HepG2 (cell line): Measurements from ENCODE around the gene PLXNB2. TPM values are rescaled to one million over a fixed set of nuclear protein-coding genes. Genes with fewer than 3 reads are reported as not detected.

Experiments used
- AHR ChIP-seq: IDR thresholded peaks from 2 replicates; pipeline ENCODE4 v1.6.1; 2018; ENCODE audit warnings: missing genetic modification reagents, missing compliant biosample characterization
- AKAP8 ChIP-seq: sonication (generic); formaldehyde crosslinking; IDR thresholded peaks from 2 replicates; pipeline ENCODE4 v1.5.1; 2020; ENCODE audit warnings: mild to moderate bottlenecking, missing genetic modification reagents
- CHD2 ChIP-seq: IDR thresholded peaks from 2 replicates; pipeline ENCODE4 v1.6.1; 2011; ENCODE audit warnings: low read depth, low read length, improper control_type of control experiment
- FOXA3 ChIP-seq: IDR thresholded peaks from 2 replicates; pipeline ENCODE4 v1.6.1; 2016; ENCODE audit warnings: missing genetic modification reagents, missing compliant biosample characterization
- HIVEP1 ChIP-seq: sonication (generic); formaldehyde crosslinking; IDR thresholded peaks from 2 replicates; pipeline ENCODE4 v1.4.0; 2020; ENCODE audit warnings: mild to moderate bottlenecking, missing genetic modification reagents
- HNRNPK ChIP-seq: fragments of 200-400 bp; formaldehyde crosslinking; IDR thresholded peaks from 2 replicates; pipeline ENCODE4 v1.6.1; 2018; ENCODE audit warnings: low read length, low read depth, moderate library complexity, mild to moderate bottlenecking; ENCODE audit not compliant: poor library complexity, severe bottlenecking
- MLLT10 ChIP-seq: sonication (generic); formaldehyde crosslinking; IDR thresholded peaks from 2 replicates; pipeline ENCODE4 v1.4.0; 2020; ENCODE audit warnings: missing genetic modification reagents
- NCOA1 ChIP-seq: sonication (generic); formaldehyde crosslinking; IDR thresholded peaks from 2 replicates; pipeline ENCODE4 v1.9.0; 2021; ENCODE audit warnings: missing genetic modification reagents
- NFYC ChIP-seq: IDR thresholded peaks from 2 replicates; pipeline ENCODE4 v1.6.1; 2016; ENCODE audit warnings: missing genetic modification reagents, missing compliant biosample characterization
- RFX3 ChIP-seq: IDR thresholded peaks from 2 replicates; pipeline ENCODE4 v1.6.1; 2016; ENCODE audit warnings: missing biosample characterization, missing genetic modification reagents
- SKIL ChIP-seq: sonication (generic); formaldehyde crosslinking; IDR thresholded peaks from 2 replicates; pipeline ENCODE4 v1.8.0; 2022; ENCODE audit warnings: missing genetic modification reagents, mild to moderate bottlenecking, moderate library complexity, borderline replicate concordance
- SMARCC2 ChIP-seq: fragments of 450-650 bp; IDR thresholded peaks from 2 replicates; pipeline ENCODE4 v1.6.1; 2017; ENCODE audit warnings: antibody characterized with exemption, mild to moderate bottlenecking
- SNAPC2 ChIP-seq: sonication (generic); formaldehyde crosslinking; IDR thresholded peaks from 2 replicates; pipeline ENCODE4 v1.8.1; 2022; ENCODE audit warnings: mild to moderate bottlenecking, missing genetic modification reagents
- SRSF4 ChIP-seq: fragments of 200-400 bp; formaldehyde crosslinking; IDR thresholded peaks from one replicate; pipeline ENCODE4 v1.6.1; 2018; ENCODE audit warnings: mild to moderate bottlenecking, low read depth, low read length, moderate library complexity; ENCODE audit not compliant: poor library complexity, severe bottlenecking
- TARDBP ChIP-seq: sonication (generic); formaldehyde crosslinking; IDR thresholded peaks from 2 replicates; pipeline ENCODE4 v1.8.0; 2022; ENCODE audit warnings: mild to moderate bottlenecking, missing genetic modification reagents
- ZBTB8A ChIP-seq: sonication (generic); formaldehyde crosslinking; IDR thresholded peaks from 2 replicates; pipeline ENCODE4 v1.4.0; 2020; ENCODE audit warnings: mild to moderate bottlenecking, low read depth, missing genetic modification reagents, borderline replicate concordance
- ZFX ChIP-seq: sonication (generic); formaldehyde crosslinking; IDR thresholded peaks from 2 replicates; pipeline ENCODE4 v1.4.0; 2020; ENCODE audit warnings: mild to moderate bottlenecking, low read depth, missing genetic modification reagents, moderate library complexity
- ZNF143 ChIP-seq: sonication (generic); formaldehyde crosslinking; IDR thresholded peaks from 2 replicates; pipeline ENCODE4 v1.4.0; 2020; ENCODE audit warnings: missing genetic modification reagents
- ZNF205 ChIP-seq: IDR thresholded peaks from 2 replicates; pipeline ENCODE4 v1.6.1; 2018; ENCODE audit warnings: missing biosample characterization, missing genetic modification reagents
- ZNF282 ChIP-seq: fragments of 450-650 bp; IDR thresholded peaks from 2 replicates; pipeline ENCODE4 v1.6.1; 2018; ENCODE audit not compliant: partially characterized antibody
- ZNF326 ChIP-seq: sonication (generic); formaldehyde crosslinking; IDR thresholded peaks from 2 replicates; pipeline ENCODE4 v1.4.0; 2020; ENCODE audit warnings: missing genetic modification reagents, borderline replicate concordance
- ZNF441 ChIP-seq: sonication (generic); formaldehyde crosslinking; IDR thresholded peaks from 2 replicates; pipeline ENCODE4 v1.7.0; 2021; ENCODE audit warnings: missing genetic modification reagents, borderline replicate concordance
- ZNF564 ChIP-seq: sonication (generic); formaldehyde crosslinking; IDR thresholded peaks from 2 replicates; pipeline ENCODE4 v1.8.1; 2023; ENCODE audit warnings: mild to moderate bottlenecking, missing genetic modification reagents
- ZNF589 ChIP-seq: sonication (generic); formaldehyde crosslinking; conservative IDR thresholded peaks from 2 replicates; pipeline ENCODE4 v1.8.0; 2022; ENCODE audit warnings: mild to moderate bottlenecking, moderate library complexity, missing genetic modification reagents
- ZNF749 ChIP-seq: sonication (generic); formaldehyde crosslinking; IDR thresholded peaks from 2 replicates; pipeline ENCODE4 v1.8.0; 2022; ENCODE audit warnings: mild to moderate bottlenecking, missing genetic modification reagents, moderate library complexity, borderline replicate concordance
- ZNF766 ChIP-seq: sonication (generic); formaldehyde crosslinking; IDR thresholded peaks from 2 replicates; pipeline ENCODE4 v1.5.0; 2020; ENCODE audit warnings: missing genetic modification reagents, borderline replicate concordance
- ZSCAN9 ChIP-seq: IDR thresholded peaks from 2 replicates; pipeline ENCODE4 v1.6.1; 2016; ENCODE audit warnings: borderline replicate concordance
- polyA plus RNA-seq, 8 experiments: library from polyadenylated mRNA; depleted of rRNA in 3 of 8; stranded (reverse) in 7 of 8; unstranded in 1 of 8; fragments of >200 nt; fragmentation: Illumina TruSeq in 4 of 8; extraction: Trizol in 4 of 8; gene quantifications; 2 replicates each; pipeline versions ENCODE4 v1.2.1 to v1.2.3, GENCODE V29; 2011 to 2016; ENCODE audit warnings: low read depth in 4 of 8, missing spikeins in 1 of 8, mixed read lengths in 1 of 8; ENCODE audit not compliant: insufficient read depth in 1 of 8
- total RNA-seq, 5 experiments: library from RNA; depleted of rRNA; stranded (reverse); fragments of >200 nt; fragmentation: Illumina TruSeq; extraction: Trizol; gene quantifications; 2 replicates each; pipeline ENCODE4 v1.2.3, GENCODE V29; 2016; ENCODE audit warnings: low read depth in 1 of 5
- TF ChIP-seq, protein P1 (sequence below): sonication (generic); formaldehyde crosslinking; IDR thresholded peaks from 2 replicates; pipeline ENCODE4 v1.5.0; 2020; ENCODE audit warnings: mild to moderate bottlenecking, missing genetic modification reagents

The PLXNB2 gene
- total and polyA plus RNA-seq, 2 of the 13 experiments (the other 11 are each of a cell fraction or from before 2014, with no cell fraction given): 32.6 to 68.9 TPM

DNA sequence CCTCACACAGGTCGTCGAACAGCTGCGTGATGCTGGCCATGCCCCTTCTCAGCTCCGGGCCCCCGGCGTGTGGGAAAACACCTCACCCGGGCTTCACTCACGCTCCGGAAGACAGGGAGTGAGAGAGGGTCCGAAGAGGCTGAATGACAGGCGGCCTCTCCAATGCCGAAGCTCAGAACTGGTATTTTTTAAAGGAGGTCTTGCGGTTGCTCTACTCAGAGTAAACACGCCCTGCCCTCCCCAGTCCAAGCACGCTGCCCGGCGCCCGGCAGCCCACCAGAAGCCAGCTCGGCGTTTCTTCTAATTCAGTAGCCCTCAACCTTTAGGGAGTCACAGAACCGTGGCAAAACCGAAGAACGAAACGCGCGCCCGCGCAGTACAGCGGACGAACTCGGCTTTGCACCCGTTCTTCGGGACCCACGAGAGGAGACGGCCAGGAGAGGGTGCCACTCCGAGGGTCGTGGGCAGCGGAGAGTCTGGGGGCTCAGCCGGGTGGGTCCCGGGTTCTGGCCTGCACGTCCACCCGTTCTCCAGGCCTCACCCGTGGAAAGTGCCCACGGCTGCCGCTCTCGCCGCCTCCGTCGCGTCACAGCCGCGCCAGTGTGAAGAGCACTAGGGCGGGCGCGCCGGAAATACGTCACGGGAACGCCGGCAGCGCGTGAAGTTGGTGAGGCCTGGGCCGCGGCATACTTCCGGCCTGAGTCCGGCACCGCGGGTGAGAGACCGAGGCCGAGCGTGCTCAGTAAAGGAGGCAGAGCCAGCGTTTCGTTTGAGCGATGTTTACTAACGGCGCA is 62.8 kb downstream of the PLXNB2 start, which contains the start of gene TUBGCP6 (continued):
- 0 out of 2 replicates have a peak, but pooled peaks have one; percentile 72 for TF ChIP-seq AKAP8 (CRISPR knock-in tag)
- peak; percentile 90 for TF ChIP-seq HIVEP1 (CRISPR knock-in tag)
- TF ChIP-seq RFX3 (CRISPR knock-in tag): no peak
- 0 out of 2 replicates have a peak, but pooled peaks have one; percentile 67 for TF ChIP-seq ZNF749 (CRISPR knock-in tag)
- no peak for TF ChIP-seq SKIL (CRISPR knock-in tag)
- peak; percentile 67 for TF ChIP-seq NFYC
- 0 out of 2 replicates have a peak, but pooled peaks have one; percentile 27 for TF ChIP-seq SNAPC2 (CRISPR knock-in tag)
- no peak for TF ChIP-seq ZNF326 (CRISPR knock-in tag)
- TF ChIP-seq ZNF205: 0 out of 2 replicates have a peak, but pooled peaks have one; percentile 29
- TF ChIP-seq ZBTB8A (CRISPR knock-in tag): no peak
- TF ChIP-seq TARDBP (CRISPR knock-in tag): peak; percentile 85
- TF ChIP-seq ZFX (CRISPR knock-in tag): peak; percentile 98
- no peak for TF ChIP-seq MLLT10
- TF ChIP-seq NCOA1 (CRISPR knock-in tag): no peak; the same call in 1 of the 2 replicates
- TF ChIP-seq AHR (CRISPR knock-in tag): no peak
- no peak for TF ChIP-seq SMARCC2
- peak; percentile 53 for TF ChIP-seq FOXA3
- no peak for TF ChIP-seq HNRNPK
- TF ChIP-seq SRSF4: no peak
- TF ChIP-seq ZNF441 (CRISPR knock-in tag): peak; percentile 84; the same call in 1 of the 2 replicates
- 0 out of 2 replicates have a peak, but pooled peaks have one; percentile 40 for TF ChIP-seq ZSCAN9 (CRISPR knock-in tag)
- TF ChIP-seq ZNF282: no peak
- peak; percentile 57 for TF ChIP-seq ZNF143
- TF ChIP-seq ZNF589 (CRISPR knock-in tag): peak; percentile 50; the same call in 1 of the 2 replicates
- TF ChIP-seq ZNF564 (CRISPR knock-in tag): no peak
- TF ChIP-seq, protein P1, sequence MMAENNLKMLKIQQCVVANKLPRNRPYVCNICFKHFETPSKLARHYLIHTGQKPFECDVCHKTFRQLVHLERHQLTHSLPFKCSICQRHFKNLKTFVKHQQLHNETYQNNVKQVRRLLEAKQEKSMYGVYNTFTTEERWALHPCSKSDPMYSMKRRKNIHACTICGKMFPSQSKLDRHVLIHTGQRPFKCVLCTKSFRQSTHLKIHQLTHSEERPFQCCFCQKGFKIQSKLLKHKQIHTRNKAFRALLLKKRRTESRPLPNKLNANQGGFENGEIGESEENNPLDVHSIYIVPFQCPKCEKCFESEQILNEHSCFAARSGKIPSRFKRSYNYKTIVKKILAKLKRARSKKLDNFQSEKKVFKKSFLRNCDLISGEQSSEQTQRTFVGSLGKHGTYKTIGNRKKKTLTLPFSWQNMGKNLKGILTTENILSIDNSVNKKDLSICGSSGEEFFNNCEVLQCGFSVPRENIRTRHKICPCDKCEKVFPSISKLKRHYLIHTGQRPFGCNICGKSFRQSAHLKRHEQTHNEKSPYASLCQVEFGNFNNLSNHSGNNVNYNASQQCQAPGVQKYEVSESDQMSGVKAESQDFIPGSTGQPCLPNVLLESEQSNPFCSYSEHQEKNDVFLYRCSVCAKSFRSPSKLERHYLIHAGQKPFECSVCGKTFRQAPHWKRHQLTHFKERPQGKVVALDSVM (CRISPR knock-in tag): peak; percentile 41; the same call in 1 of the 2 replicates
- TF ChIP-seq CHD2: peak; percentile 85
- TF ChIP-seq ZNF766 (CRISPR knock-in tag): peak; percentile 32; the same call in 1 of the 2 replicates
